Endometrial microvascular endothelial cells (primary cell): Measurements from ENCODE around the gene GH2. TPM values are rescaled to one million over a fixed set of nuclear protein-coding genes. Genes with fewer than 3 reads are reported as not detected.
"Not testable (repeated sequence)": the region's sequence is repeated elsewhere in the genome, so short reads cannot be mapped to it uniquely, and the experiment has no call there.

ENCODE experiments used
- in situ Hi-C: cut with HindIII; loops from 2 replicates; pipeline ENCODE4 v1.10.0; 2017; ENCODE audit warnings: low sequenced_read_pairs, low pct_unique_long_range_greater_than_20kb; ENCODE audit errors: inconsistent ontology term
- total RNA-seq: library from RNA; depleted of rRNA; stranded (reverse); fragments of >200 nt; gene quantifications from one replicate; pipeline ENCODE4 v1.2.3, GENCODE V29; 2015; ENCODE audit errors: inconsistent ontology term

GH2 gene
- total RNA-seq, 1 donor from 2014 or later, result not detected

GRCh38 chr17:63845509-63845908 lies 36.2 kb downstream of the GH2 start:
- in situ Hi-C loops, result no loop called here

GRCh38 chr17:63843910-63844677 lies 37.6 kb downstream of the GH2 start:
- in situ Hi-C loops, result no loop called here

- in situ Hi-C loops, result not testable (repeated sequence)
Observed at GRCh38 chr17:63843387-63843888, 38.3 kb downstream of the GH2 start.

- in situ Hi-C loops, result no loop called here
Observed at GRCh38 chr17:63842540-63843386, 39.0 kb downstream of the GH2 start, which contains the start of gene SMARCD2. SMARCD2 (minus strand) TSS chr17:63842685; CDS start chr17:63842674, 11 bp downstream.

- in situ Hi-C loops, result no loop called here
Observed at GRCh38 chr17:63842173-63842539, 39.6 kb downstream of the GH2 start.

GRCh38 chr17:63841350-63842172 lies 40.2 kb downstream of the GH2 start:
- in situ Hi-C loops, result no loop called here

- in situ Hi-C loops, result no loop called here
Observed at GRCh38 chr17:63840591-63841349, 41.0 kb downstream of the GH2 start.

- in situ Hi-C loops, result no loop called here
Observed at GRCh38 chr17:63838631-63839171, 43.0 kb downstream of the GH2 start.

- in situ Hi-C loops, result no loop called here
Observed at GRCh38 chr17:63837962-63838600, 43.7 kb downstream of the GH2 start.

- in situ Hi-C loops, result no loop called here
Observed at GRCh38 chr17:63837480-63837879, 44.3 kb downstream of the GH2 start.

- in situ Hi-C loops, result no loop called here
Observed at GRCh38 chr17:63836811-63837210, 44.9 kb downstream of the GH2 start.

GRCh38 chr17:63835167-63835720 lies 46.5 kb downstream of the GH2 start:
- in situ Hi-C loops, result no loop called here

GRCh38 chr17:63834431-63835166 lies 47.1 kb downstream of the GH2 start:
- in situ Hi-C loops, result no loop called here

GRCh38 chr17:63833741-63834373 lies 47.9 kb downstream of the GH2 start:
- in situ Hi-C loops, result no loop called here

- in situ Hi-C loops, result no loop called here
Observed at GRCh38 chr17:63833026-63833740, 48.6 kb downstream of the GH2 start.

- in situ Hi-C loops, result no loop called here
Observed at GRCh38 chr17:63832455-63832854, 49.3 kb downstream of the GH2 start.
